Measurements from ENCODE around the gene ANO9.

ANO9 gene

GRCh38 chr11:384511-384910, 57.3 kb downstream of the ANO9 start:
- no peak for DNase-seq (ENCODE audit: low read depth)

DNA sequence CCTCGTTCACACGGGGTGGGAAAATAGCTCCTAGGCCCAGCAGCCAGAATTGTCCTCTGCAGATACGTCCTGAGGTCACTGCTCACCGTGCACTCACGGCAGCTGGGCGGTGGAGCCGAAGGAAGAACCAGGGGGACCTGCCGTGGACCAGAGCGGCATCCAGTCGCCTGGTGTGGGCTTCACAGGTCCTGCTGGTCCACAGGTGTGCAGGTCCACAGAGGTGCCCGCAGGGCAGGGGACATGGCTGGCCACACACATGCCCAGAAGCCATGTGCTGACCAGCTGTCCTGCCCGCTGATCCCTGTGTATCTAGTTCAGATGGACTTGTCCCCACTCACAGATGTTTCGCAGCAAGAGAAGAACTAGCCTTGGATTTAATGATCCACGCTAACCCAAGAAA, 58.4 kb downstream of the ANO9 start:
- DNase-seq (ENCODE audit: low read depth): no peak

GRCh38 chr11:382081-382629, 59.7 kb downstream of the ANO9 start:
- no peak for DNase-seq (ENCODE audit: low read depth)

GRCh38 chr11:381501-382072, 60.2 kb downstream of the ANO9 start:
- DNase-seq (ENCODE audit: low read depth): no peak

DNA sequence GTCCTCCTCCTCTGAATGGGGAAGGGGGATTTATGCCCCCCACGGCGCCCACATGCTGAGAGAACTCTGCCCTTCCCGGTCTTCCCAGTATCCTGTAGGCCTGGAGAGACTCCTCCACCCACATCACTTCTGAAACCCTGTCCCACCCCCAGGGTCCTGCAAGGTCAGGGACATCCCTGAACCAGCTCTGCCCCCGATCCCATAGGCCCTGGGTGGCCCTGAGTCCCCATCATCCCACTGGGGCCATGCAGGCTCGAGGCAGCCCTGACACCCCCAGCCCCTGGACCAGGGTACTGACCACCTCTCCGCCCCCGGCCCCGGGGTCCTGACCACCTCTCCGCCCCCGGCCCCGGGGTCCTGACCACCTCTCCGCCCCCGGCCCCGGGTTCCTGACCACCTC, 60.8 kb downstream of the ANO9 start:
- no peak for DNase-seq (ENCODE audit: low read depth)

DNA sequence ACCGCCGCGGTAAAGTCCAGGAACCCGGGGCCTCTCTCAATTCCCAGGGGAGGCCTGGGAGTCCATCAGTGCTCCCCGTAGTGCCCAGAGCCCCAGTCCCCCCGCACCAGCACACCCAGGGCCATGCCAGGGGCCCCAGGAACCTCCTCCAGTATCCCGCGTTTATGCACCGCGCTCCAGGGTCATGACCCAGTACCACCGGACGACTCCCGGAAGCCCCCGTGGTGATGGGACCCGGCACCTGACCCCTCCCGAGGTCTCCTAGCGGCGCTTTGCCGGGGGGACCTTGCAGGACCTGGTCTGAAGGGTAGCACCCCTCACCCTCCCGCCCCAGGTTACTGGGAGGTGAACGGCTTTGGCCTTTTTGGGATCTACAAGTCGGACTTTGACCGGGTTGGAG, 61.3 kb downstream of the ANO9 start:
- no peak for DNase-seq (ENCODE audit: low read depth)

DNA sequence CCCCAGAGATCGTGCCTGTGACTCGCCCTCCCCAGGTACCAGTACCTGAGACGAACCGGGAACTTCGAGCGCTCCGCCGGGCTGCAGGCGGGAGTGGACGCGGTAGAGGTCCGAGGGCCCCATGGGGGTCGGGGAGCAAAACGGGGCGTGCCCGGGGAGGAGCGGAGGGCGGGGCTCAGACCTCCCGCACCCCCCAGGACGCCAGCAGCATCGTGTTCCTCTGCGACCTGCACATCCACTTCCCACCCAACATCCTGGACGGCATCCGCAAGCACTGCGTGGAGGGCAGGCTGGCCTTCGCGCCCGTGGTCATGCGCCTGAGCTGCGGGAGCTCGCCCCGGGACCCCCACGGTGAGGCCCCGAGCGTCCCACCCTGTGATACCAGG, 61.7 kb downstream of the ANO9 start:
- no peak for DNase-seq (ENCODE audit: low read depth)

GRCh38 chr11:379205-380094, 62.4 kb downstream of the ANO9 start:
- no peak for DNase-seq (ENCODE audit: low read depth)

DNA sequence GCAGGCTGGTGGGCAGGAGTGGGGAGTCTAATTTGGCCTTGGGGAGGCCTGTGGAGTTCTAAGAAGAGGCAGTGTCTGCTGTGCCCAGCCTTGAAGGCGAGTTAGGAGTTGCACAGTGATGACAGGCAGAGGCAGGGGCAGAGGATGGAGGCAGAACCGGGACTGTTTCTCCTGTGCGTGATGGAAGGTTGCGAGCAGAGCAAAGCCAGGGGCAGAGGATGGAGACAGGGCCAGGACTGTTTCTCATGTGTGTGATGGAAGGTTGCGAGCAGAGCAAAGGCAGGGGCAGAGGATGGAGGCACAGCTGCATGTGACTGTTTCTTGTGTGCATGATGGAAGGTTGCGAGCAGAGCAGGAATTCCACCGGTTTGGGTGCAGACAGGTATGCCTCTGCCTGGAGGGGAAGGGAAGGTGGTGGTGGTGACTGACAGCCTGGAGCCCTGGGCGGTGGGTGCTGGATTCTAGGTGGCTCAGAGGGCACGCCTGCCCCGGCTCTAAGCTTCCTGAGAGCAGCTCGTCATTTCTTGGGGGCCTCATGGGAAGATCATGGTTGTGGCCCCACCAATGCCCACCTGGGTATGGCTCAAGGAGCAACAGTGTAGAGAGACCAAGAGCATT, 63.8 kb downstream of the ANO9 start:
- no peak for DNase-seq (ENCODE audit: low read depth)

DNA sequence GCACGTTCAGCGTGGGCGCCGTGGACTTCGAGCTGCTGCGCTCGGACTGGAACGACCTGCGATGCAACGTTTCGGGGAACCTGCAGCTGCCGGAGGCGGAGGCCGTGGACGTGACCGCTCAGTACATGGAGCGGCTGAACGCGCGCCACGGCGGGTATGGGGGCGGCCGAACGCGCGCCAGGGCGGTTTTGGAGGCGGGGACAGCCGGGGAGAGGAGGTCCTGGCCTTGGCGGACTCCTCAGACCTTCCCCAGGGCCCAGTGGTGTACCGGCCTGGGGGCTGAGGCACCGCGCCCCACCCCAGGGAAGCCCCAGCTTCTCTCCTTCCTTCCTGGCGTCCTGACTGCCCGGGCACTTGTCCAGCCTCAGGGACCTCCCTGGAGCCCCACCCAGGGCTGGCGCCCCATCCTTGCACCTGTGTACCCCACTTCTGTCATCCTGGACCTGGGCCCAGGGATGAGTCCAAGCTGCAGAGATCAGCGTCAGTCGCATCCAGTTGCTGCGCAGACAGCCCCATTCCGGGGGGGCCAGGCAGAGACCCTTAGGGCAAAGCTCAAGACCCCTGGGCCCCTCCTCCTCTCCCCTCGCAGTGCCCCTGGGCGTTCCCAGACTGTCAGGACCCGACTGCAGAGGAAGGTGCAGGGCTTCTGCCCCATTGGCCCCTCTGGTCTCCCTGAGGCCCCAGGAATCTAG, 64.5 kb downstream of the ANO9 start:
- DNase-seq (ENCODE audit: low read depth): no peak

GRCh38 chr11:376531-377173, 65.2 kb downstream of the ANO9 start:
- no peak for DNase-seq (ENCODE audit: low read depth)

DNA sequence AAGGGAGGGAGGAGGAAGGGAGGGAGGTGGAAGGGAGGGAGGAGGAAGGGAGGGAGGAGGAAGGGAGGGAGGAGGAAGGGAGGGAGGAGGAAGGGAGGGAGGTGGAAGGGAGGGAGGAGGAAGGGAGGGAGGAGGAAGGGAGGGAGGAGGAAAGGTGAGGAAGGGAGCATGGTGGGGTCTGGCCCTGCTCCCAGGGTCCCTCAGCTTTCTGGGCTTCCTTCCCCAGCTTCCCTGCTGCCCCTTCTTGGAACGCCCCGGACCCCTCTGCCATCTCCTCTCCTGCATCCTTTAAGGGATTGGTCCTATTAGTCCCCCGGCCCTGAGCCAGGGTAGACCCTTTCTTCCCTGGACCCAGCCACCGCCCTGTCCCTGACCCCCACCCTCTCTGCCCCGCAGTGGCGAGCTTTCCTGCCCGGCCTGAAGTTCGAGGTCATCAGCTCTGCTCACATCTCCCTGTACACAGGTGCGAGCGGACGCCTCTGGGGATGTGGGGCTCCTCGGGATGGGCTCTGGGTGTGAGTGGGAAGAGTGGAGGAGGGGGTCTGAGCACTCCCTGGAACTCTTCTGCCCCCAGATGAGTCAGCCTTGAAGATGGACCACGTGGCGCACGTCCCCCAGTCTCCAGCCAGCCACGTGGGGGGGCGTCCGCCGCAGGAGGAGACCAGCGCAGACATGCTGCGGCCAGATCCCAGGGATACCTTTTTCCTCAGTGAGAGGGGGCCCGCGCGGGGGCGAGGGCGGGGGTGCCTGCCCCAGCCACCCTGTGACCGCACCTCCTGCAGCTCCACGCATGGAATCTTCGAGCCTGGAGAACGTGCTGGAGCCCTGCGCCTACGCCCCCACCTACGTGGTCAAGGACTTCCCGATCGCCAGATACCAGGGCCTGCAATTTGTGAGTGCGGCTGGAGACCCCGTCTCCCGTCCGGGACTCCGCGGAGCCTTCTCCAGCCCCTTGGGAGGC, 66.5 kb downstream of the ANO9 start:
- DNase-seq (ENCODE audit: low read depth): no peak

DNA sequence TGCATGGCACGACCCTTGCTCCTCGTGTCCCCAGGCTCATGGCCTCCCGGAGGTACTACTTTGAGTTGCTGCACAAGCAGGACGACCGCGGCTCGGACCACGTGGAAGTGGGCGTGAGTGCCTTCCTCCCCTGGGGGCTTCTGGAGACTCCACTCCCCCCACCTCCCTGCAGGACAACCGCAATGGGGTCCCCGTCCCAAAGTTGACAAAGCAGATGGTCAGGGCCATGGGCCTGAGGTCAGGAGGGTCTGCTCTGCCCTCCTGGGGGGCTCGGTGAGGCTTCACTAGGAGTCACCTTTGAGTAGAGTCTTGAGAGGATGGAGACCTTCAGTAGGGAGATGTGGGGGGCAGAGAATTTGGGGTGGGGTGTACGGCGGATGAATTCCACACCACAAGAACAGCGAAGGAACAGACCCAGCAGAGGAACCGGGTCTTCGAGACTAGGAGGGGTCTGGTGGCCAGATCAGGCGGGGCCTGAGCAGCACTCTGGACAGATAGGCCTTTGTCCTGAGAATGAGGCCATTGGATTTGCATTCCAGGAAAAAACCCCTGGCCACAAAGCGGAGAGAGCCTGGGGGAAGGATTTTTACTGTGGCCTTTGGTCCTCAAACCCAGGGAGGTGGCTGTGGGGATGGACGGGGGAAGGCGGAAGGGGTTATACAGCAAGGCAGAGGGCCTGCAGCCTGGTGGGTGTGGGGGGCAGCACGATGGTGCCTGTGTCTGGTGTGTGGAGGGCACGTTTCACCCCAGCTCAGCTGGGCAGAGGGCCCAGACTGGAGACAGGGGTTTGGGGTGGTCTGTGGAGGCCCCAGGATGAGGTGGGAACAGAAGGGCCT, 67.9 kb downstream of the ANO9 start:
- DNase-seq (ENCODE audit: low read depth): no peak

DNA sequence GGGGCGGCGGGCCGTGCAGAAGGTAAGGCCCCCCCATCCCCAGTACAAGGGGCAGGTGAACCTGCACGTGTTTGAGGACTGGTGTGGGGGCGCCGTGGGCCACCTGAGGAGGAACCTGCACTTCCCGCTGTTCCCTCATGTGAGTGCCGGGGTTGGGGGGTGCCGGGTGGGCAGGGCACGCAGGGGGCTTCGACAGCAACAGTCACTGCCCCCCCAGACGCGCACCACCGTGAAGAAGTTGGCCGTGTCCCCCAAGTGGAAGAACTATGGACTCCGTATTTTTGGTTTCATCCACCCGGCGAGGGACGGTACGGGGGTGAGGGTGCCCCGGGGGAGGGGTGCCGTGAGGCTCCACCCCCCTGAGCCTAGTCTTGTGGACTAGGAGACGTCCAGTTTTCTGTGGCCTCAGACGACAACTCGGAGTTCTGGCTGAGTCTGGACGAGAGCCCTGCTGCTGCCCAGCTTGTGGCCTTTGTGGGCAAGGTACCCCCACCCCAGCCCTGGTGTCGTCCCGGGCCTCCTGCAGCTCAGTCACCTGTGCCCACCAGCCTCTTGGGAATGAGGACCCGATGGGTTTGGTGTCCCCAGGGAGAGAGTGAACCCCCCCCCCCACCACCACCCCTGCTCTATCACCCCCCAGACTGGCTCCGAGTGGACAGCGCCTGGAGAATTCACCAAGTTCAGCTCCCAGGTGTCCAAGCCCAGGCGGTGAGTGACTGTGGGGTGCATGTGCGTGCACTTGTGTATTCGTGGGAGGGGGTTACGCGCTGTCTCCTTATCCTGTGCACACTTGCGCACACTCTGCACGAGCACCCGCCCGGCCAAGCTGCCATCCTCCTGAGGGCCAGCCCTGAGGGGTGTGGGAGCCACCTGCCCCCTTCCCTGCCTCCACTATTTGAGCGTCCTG, 68.7 kb downstream of the ANO9 start:
- no peak for DNase-seq (ENCODE audit: low read depth)

GRCh38 chr11:371716-372590, 69.9 kb downstream of the ANO9 start:
- DNase-seq (ENCODE audit: low read depth): no peak

DNA sequence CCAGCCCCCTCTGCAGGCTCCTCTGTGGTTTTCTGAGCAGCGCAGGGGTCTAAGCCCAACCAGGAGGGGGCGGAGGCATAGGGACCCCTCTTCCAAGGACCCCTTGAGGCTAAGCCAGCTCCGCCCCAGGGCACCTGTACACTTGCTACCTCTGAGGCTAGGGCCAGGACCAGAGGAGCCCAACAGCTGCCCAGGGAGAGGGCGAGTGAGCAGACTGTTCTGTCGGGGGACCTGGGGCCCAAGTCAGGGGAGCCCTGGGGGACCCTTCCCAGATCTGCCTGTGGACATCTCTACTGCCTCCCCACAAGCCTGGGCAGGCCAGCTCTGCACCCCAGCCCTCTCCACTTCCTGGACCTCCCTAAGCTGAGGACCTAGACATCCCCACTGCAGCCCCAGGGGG, 70.8 kb downstream of the ANO9 start:
- no peak for DNase-seq (ENCODE audit: low read depth)

DNA sequence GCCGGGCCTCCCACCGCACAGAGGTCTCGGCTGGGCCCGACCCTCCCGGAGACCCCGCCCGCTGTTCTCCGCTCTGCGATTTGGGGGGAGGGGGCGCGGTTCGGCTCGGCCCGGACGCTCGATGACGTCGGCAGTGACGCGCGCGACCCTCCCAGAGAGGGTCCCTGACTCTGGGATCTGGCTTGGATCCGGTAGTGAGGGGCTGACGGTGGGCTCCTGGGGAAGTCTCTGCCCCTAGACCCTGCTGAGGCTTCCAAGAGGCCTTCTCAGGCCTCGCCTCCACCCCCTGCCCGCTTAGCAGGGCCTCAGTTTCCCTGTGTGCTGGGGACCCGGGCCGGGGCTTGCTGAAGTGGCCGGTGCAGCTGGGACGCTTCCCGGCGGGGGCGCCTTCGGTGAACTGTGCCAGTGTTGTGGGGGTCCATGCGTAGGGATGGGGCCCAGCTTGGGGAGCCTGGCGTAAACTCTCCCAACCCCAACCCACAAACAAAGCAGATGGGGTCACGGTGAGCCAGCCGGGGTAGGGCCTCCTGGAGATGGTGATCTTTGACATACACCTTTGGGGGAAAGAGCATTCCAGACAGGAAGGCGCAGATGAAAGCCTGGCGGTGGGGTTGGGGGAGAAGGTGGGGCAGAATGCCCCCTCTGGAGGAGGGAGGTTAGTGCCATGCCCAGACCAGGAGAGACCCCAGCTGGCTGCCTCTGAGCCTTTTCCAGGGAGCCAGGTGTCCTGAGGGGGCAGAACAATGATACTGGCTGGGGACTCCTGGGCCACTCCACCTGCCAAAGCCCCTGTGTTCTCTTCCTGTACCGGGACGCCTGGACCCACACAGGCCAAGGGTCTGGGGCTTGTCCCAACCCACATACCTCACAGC, 71.5 kb downstream of the ANO9 start:
- DNase-seq (ENCODE audit: low read depth): no peak

Data from activated gamma-delta T cell treated with anti-CD3 and anti-CD28 coated beads, Interleukin-2, amount 50 U/mL, for 16 hours (primary cell).